H1 (cell line): Measurements from ENCODE around the gene ELMO3. TPM values are rescaled to one million over a fixed set of nuclear protein-coding genes. Genes with fewer than 3 reads are reported as not detected.
A peak's percentile ranks its signal among the peaks of the same experiment; 100 is the strongest.

ENCODE experiments used
- CTCF ChIA-PET: fragments of 300-600 bp; sonication (Branson Sonifier 250); formaldehyde crosslinking; loops from one replicate; lab custom pipeline; 2021; ENCODE audit not compliant: partially characterized antibody; lab: Charles Lee
- POLR2A ChIA-PET: fragments of 300-600 bp; sonication (Branson Sonifier 250); formaldehyde crosslinking; loops from one replicate; lab custom pipeline; 2021; ENCODE audit warnings: inconsistent platforms; ENCODE audit not compliant: partially characterized antibody; lab: Charles Lee
- DNase-seq, 2 experiments: peaks; one replicate each; pipeline versions ENCODE4 v3.0.0 to v3.0.0-alpha.2; 2010 to 2022; ENCODE audit warnings: low spot score in 2 of 2, low read depth in 1 of 2, mixed read lengths in 1 of 2
- FAIRE-seq: peaks from 2 replicates; lab custom pipeline; 2011; peaks lifted over from hg19 to GRCh38; lab: Jason Lieb, UNC
- H2AFZ ChIP-seq: 2 replicates; pipeline ENCODE4 v1.8.1; 2012; ENCODE audit warnings: low read length, inconsistent platforms
- H2AK5ac ChIP-seq: 2 replicates; pipeline ENCODE4 v1.6.1; 2013; ENCODE audit warnings: low read depth, low read length
- H2BK120ac ChIP-seq: replicated peaks from 2 replicates; pipeline ENCODE3; 2013; ENCODE audit warnings: low read depth, low read length, inconsistent platforms
- H2BK12ac ChIP-seq: 2 replicates; pipeline ENCODE4 v1.6.1; 2013; ENCODE audit warnings: low read depth, low read length
- H2BK15ac ChIP-seq: 2 replicates; pipeline ENCODE4 v1.6.1; 2013; ENCODE audit warnings: low read length
- H2BK20ac ChIP-seq: 2 replicates; pipeline ENCODE4 v1.6.1; 2013; ENCODE audit warnings: low read length
- H2BK5ac ChIP-seq: 2 replicates; pipeline ENCODE4 v1.6.1; 2013; ENCODE audit warnings: low read depth, low read length
- H3K14ac ChIP-seq: 2 replicates; pipeline ENCODE4 v1.6.1; 2013; ENCODE audit warnings: inconsistent platforms; ENCODE audit not compliant: insufficient read length
- H3K18ac ChIP-seq: 2 replicates; pipeline ENCODE4 v1.6.1; 2013; ENCODE audit warnings: low read length; ENCODE audit errors: extremely low read depth
- H3K23ac ChIP-seq: 2 replicates; pipeline ENCODE4 v1.6.1; 2013; ENCODE audit warnings: inconsistent platforms; ENCODE audit not compliant: insufficient read length
- H3K23me2 ChIP-seq: 2 replicates; pipeline ENCODE4 v1.6.1; 2013; ENCODE audit warnings: low read depth, low read length
- H3K27ac ChIP-seq: 2 replicates; pipeline ENCODE4 v1.6.1; 2011; ENCODE audit warnings: low read depth, low read length, inconsistent platforms
- H3K27me3 ChIP-seq, 4 experiments: replicated peaks in 1 of 4; 1 replicate in 1 of 4; 2 replicates in 3 of 4; pipeline versions ENCODE4 v1.6.1 to v1.8.1; 2011 to 2013; ENCODE audit warnings: low read length in 3 of 4, mild to moderate bottlenecking in 3 of 4, inconsistent platforms in 2 of 4, mixed read lengths in 2 of 4, moderate library complexity in 1 of 4; ENCODE audit not compliant: control insufficient read depth in 3 of 4, insufficient read depth in 3 of 4; ENCODE audit errors: extremely low read depth in 1 of 4
- H3K36me3 ChIP-seq, 4 experiments: 2 replicates each; pipeline versions ENCODE4 v1.6.1 to v1.8.1; 2011 to 2013; ENCODE audit warnings: mild to moderate bottlenecking in 4 of 4, low read length in 3 of 4, moderate library complexity in 2 of 4, control low read depth in 1 of 4, inconsistent platforms in 1 of 4; ENCODE audit not compliant: insufficient read depth in 4 of 4, control insufficient read depth in 2 of 4
- H3K4ac ChIP-seq: replicated peaks from 2 replicates; pipeline ENCODE3; 2013; ENCODE audit warnings: low read length, low read depth, mixed read lengths, inconsistent platforms; ENCODE audit not compliant: insufficient read length
- H3K4me1 ChIP-seq, 4 experiments: replicated peaks in 1 of 4; 1 replicate in 1 of 4; 2 replicates in 3 of 4; pipeline versions ENCODE4 v1.6.1 to v1.8.1; 2011 to 2013; ENCODE audit warnings: low read length in 3 of 4, inconsistent platforms in 2 of 4, mixed read lengths in 1 of 4; ENCODE audit not compliant: insufficient read depth in 4 of 4, control insufficient read depth in 3 of 4
- H3K4me2 ChIP-seq, 2 experiments: 2 replicates each; pipeline versions ENCODE4 v1.6.1 to v1.8.1; 2011 to 2013; ENCODE audit warnings: low read depth in 2 of 2, low read length in 2 of 2, control low read depth in 1 of 2, inconsistent platforms in 1 of 2, mild to moderate bottlenecking in 1 of 2; ENCODE audit not compliant: insufficient read depth in 1 of 2
- H3K4me3 ChIP-seq, 4 experiments: fragments of 200-600, 300-600 bp in 1 of 4; sonication (generic), shearing (Covaris generic), sonication (Bioruptor Twin) in 1 of 4; 2 replicates each; pipeline versions ENCODE4 v1.5.1 to v1.8.1; 2011 to 2016; ENCODE audit warnings: low read length in 4 of 4, low read depth in 3 of 4, control low read depth in 2 of 4, inconsistent platforms in 2 of 4, mild to moderate bottlenecking in 2 of 4, mixed read lengths in 1 of 4, moderate library complexity in 1 of 4; ENCODE audit not compliant: insufficient read depth in 2 of 4; ENCODE audit errors: extremely low read depth in 1 of 4
- H3K56ac ChIP-seq: replicated peaks from 2 replicates; pipeline ENCODE3; 2013; ENCODE audit warnings: low read depth, mild to moderate bottlenecking, mixed read lengths, low read length, inconsistent platforms; ENCODE audit not compliant: insufficient read length
- H3K79me1 ChIP-seq: 2 replicates; pipeline ENCODE4 v1.6.1; 2013; ENCODE audit warnings: low read depth, low read length, control low read depth
- H3K79me2 ChIP-seq, 2 experiments: 2 replicates each; pipeline versions ENCODE4 v1.6.1 to v1.8.1; 2012 to 2013; ENCODE audit warnings: low read length in 2 of 2, mild to moderate bottlenecking in 2 of 2, inconsistent platforms in 1 of 2; ENCODE audit not compliant: insufficient read depth in 2 of 2, control insufficient read depth in 1 of 2
- H3K9ac ChIP-seq, 4 experiments: replicated peaks in 1 of 4; 1 replicate in 1 of 4; 2 replicates in 3 of 4; pipeline versions ENCODE4 v1.6.1 to v1.8.1; 2011 to 2013; ENCODE audit warnings: low read depth in 3 of 4, low read length in 3 of 4, control low read depth in 2 of 4, mild to moderate bottlenecking in 2 of 4, moderate library complexity in 2 of 4, inconsistent platforms in 1 of 4; ENCODE audit errors: extremely low read depth in 1 of 4
- H3K9me3 ChIP-seq, 2 experiments: 2 replicates each; pipeline versions ENCODE4 v1.6.1 to v1.8.1; 2012 to 2013; ENCODE audit warnings: mild to moderate bottlenecking in 2 of 2, moderate library complexity in 2 of 2, control low read depth in 1 of 2, inconsistent platforms in 1 of 2, low read depth in 1 of 2, low read length in 1 of 2, mixed read lengths in 1 of 2; ENCODE audit not compliant: insufficient read depth in 2 of 2
- H4K20me1 ChIP-seq, 2 experiments: replicated peaks in 1 of 2; 2 replicates each; pipeline versions ENCODE3 to v1.8.1; 2011 to 2013; ENCODE audit warnings: inconsistent platforms in 2 of 2, low read length in 2 of 2, mild to moderate bottlenecking in 1 of 2; ENCODE audit not compliant: insufficient read depth in 2 of 2, control insufficient read depth in 1 of 2
- H4K5ac ChIP-seq: 2 replicates; pipeline ENCODE4 v1.6.1; 2013; ENCODE audit warnings: low read length, low read depth, mixed read lengths, inconsistent platforms; ENCODE audit not compliant: insufficient read length
- H4K8ac ChIP-seq: 2 replicates; pipeline ENCODE4 v1.8.0; 2013; ENCODE audit warnings: mild to moderate bottlenecking, moderate library complexity, low read length, inconsistent platforms; ENCODE audit not compliant: insufficient read depth; ENCODE audit errors: extremely low read depth
- H4K91ac ChIP-seq: replicated peaks from 2 replicates; pipeline ENCODE3; 2013; ENCODE audit warnings: low read length, mixed read lengths, inconsistent platforms; ENCODE audit not compliant: insufficient read length
- BCL11A ChIP-seq, 2 experiments: IDR thresholded peaks; one replicate each; pipeline ENCODE4 v1.6.1; 2011; ENCODE audit warnings: low read depth in 2 of 2, low read length in 2 of 2, mild to moderate bottlenecking in 2 of 2
- GABPA ChIP-seq: IDR thresholded peaks from 2 replicates; pipeline ENCODE4 v1.6.1; 2011; ENCODE audit warnings: mild to moderate bottlenecking, low read length, moderate library complexity, borderline replicate concordance; ENCODE audit not compliant: insufficient read depth
- KDM5A ChIP-seq: fragments of 200-600 bp; IDR thresholded peaks from 2 replicates; pipeline ENCODE4 v1.7.1; 2012; ENCODE audit warnings: mild to moderate bottlenecking, low read length, inconsistent platforms, mixed read lengths
- SUZ12 ChIP-seq: fragments of 200-600 bp; sonication (generic); IDR thresholded peaks from 2 replicates; pipeline ENCODE4 v1.6.1; 2012; ENCODE audit warnings: mild to moderate bottlenecking, inconsistent platforms, low read length, moderate library complexity, mixed read lengths
- WGBS, 2 experiments: shearing (Covaris generic) in 1 of 2; methylation state at CpG; one replicate each; pipeline versions ENCODE4 v1.1.6 to v1.1.7; 2013 to 2015; ENCODE audit warnings: low lambda C conversion rate in 2 of 2, mixed read lengths in 2 of 2, inconsistent platforms in 1 of 2, low coverage in 1 of 2, missing lambda C conversion rate in 1 of 2; ENCODE audit not compliant: insufficient replicate concordance in 2 of 2, insufficient coverage in 1 of 2, insufficient read length in 1 of 2; ENCODE audit errors: extremely low coverage in 1 of 2, missing lambda C conversion rate in 1 of 2; 5-methylcytosine and 5-hydroxymethylcytosine counted together
- polyA plus RNA-seq, 7 experiments: library from polyadenylated mRNA; depleted of rRNA in 3 of 7; stranded (reverse) in 5 of 7; unstranded in 2 of 7; fragments of >200 nt in 5 of 7; fragments of 200-250 nt in 2 of 7; gene quantifications; 1 replicate in 5 of 7; 2 replicates in 1 of 7; 4 replicates in 1 of 7; pipeline versions ENCODE4 v1.2.1 to v1.2.3, GENCODE V29; 2011 to 2013; ENCODE audit warnings: missing spikeins in 2 of 7, mixed read lengths in 2 of 7
- total RNA-seq: library from RNA; stranded (reverse); fragmentation: NEBNext Ultra II Directional; extraction: Animal tissue kit (Norgen Biotek cat#: 25700); gene quantifications from 2 replicates; pipeline ENCODE4 v1.2.1, GENCODE V29; 2021

The ELMO3 gene
- total and polyA plus RNA-seq, 2 of the 8 experiments (the other 6 are each of a cell fraction or from before 2014, with no cell fraction given): 9.6 to 10.9 TPM

GRCh38 chr16:67174706-67175231, 24.2 kb upstream of the ELMO3 start:
- Histone ChIP-seq H2BK12ac (no peak overlapping the region), H3K23ac (no peak overlapping the region), H3K36me3 (no peaks in the 10 kb centered on the region), H3K9ac (no peak overlapping the region), H3K56ac (no peak overlapping the region), H4K5ac (no peak overlapping the region), H3K23me2 (peaks cover 26% of the 10 kb centered on the region), H2BK5ac (no peak overlapping the region), H3K27me3 (peaks cover 48 to 83% (median 80%) of the 10 kb centered on the region in 4 experiments), H3K27ac (no peak overlapping the region), H3K4me3 (peak overlapping the region; percentile 27 to 57 (median 34); a peak in 5 of 8 replicates), H2BK120ac (no peak overlapping the region), H3K9me3 (no peaks in the 10 kb centered on the region), H2BK15ac (no peak overlapping the region), H4K91ac (no peak overlapping the region), H4K20me1 (peaks cover 7 to 24% of the 10 kb centered on the region in 2 experiments), H2BK20ac (no peak overlapping the region), H3K4me1 (peaks cover 0 to 34% (median 28%) of the 10 kb centered on the region in 4 experiments; a peak in 6 of 7 replicates), H2AFZ (no peak overlapping the region), H3K79me1 (peaks cover 2% of the 10 kb centered on the region; the same call in 1 of the 2 replicates), H3K79me2 (no peaks in the 10 kb centered on the region), H3K18ac (no peak overlapping the region; the same call in 1 of the 2 replicates), H3K4ac (no peak overlapping the region), H3K14ac (no peak overlapping the region), H3K4me2 (peak overlapping the region; percentile 71 to 92), H4K8ac (no peak overlapping the region), H2AK5ac (no peak overlapping the region)
- 55% methylated on average over 25 of the region's 31 CpGs; no CpG with 5 or more reads in 1 of the 2 experiments for WGBS, 2 experiments
- FAIRE-seq (no peak), DNase-seq (no peak)
- TF ChIP-seq BCL11A (IDR thresholded peaks at IDR 0.05; ENCODE audit: low read depth in 2 of 2, low read length in 2 of 2) (no peak), SUZ12 (peak; percentile 6; the same call in 1 of the 2 replicates), GABPA (no peak), KDM5A (no peak)
- CTCF ChIA-PET: interaction anchor here (0.6 to 19.3 kb wide), 16 partner anchors 9 to 772 kb away, joined by 3 to 291 read pairs (median 3); partner anchors contain the start of genes B3GNT9, CES3, EXOC3L1 and FBXL8
- POLR2A ChIA-PET: interaction anchor here (0.9 to 7.3 kb wide), 9 partner anchors 8 to 32 kb away, joined by 3 to 59 read pairs (median 4); partner anchors contain the start of genes B3GNT9, EXOC3L1, FBXL8 and HSF4
